CD4-positive, alpha-beta T cell treated with Interleukin-15 for 4 hours (primary cell): Measurements from ENCODE around the gene MAP2K7.

Experiments
- DNase-seq: peaks from one replicate; pipeline ENCODE4 v3.0.0-alpha.2; 2020; ENCODE audit warnings: low spot score

Gene MAP2K7

GRCh38 chr19:7963566-7963965, 59.9 kb downstream of the MAP2K7 start:
- DNase-seq = no peak
